ENCODE results near the gene LBP.
"Not testable (repeated sequence)": the region's sequence is repeated elsewhere in the genome, so short reads cannot be mapped to it uniquely, and the experiment has no call there.

- TF ChIP-seq CTCF (IDR thresholded peaks at IDR 0.05) = not testable (repeated sequence)
- peak; percentile 45 for TF ChIP-seq POLR2A (IDR thresholded peaks at IDR 0.05)
These were observed 31.6 kb downstream of the LBP start for GRCh38 chr20:38377838-38378237.
